Ovary (tissue), 10 donors: ENCODE measurements around the gene RIOX2. TPM values are rescaled to one million over a fixed set of nuclear protein-coding genes. Genes with fewer than 3 reads are reported as not detected.
A peak's percentile ranks its signal among the peaks of the same experiment; 100 is the strongest.

Experiments used
- DNase-seq, 5 donors: peaks; one replicate each; pipeline ENCODE4 v3.0.0-alpha.2; 2019 to 2020
- H3K27ac ChIP-seq, 2 donors: fragments of 200-600 bp; one replicate each; pipeline versions ENCODE4 v1.5.1 to v1.8.0; 2019 to 2022
- H3K27me3 ChIP-seq: fragments of 200-600 bp; one replicate; pipeline ENCODE4 v1.8.0; 2022
- H3K36me3 ChIP-seq: fragments of 200-600 bp; sonication (generic); one replicate; pipeline ENCODE4 v1.5.1; 2019
- H3K4me1 ChIP-seq: one replicate; pipeline ENCODE4 v1.8.1; 2013; ENCODE audit warnings: mild to moderate bottlenecking, moderate library complexity; ENCODE audit not compliant: insufficient read depth
- H3K4me3 ChIP-seq: fragments of 200-600 bp; sonication (generic); one replicate; pipeline ENCODE4 v1.5.1; 2017
- H3K9me3 ChIP-seq, 2 donors: fragments of 200-600 bp in 1 of 2; sonication (generic) in 1 of 2; one replicate each; pipeline versions ENCODE4 v1.5.1 to v1.8.1; 2013 to 2019; ENCODE audit warnings: mild to moderate bottlenecking in 1 of 2, moderate library complexity in 1 of 2
- EP300 ChIP-seq: sonication (generic); formaldehyde crosslinking; IDR thresholded peaks from one replicate; pipeline ENCODE4 v1.6.1; 2017; ENCODE audit warnings: antibody characterized with exemption
- POLR2A ChIP-seq: fragments of 450-650 bp; IDR thresholded peaks from one replicate; pipeline ENCODE4 v1.6.1; 2017; ENCODE audit warnings: antibody characterized with exemption, mild to moderate bottlenecking, moderate library complexity
- WGBS, 3 donors: extraction: QIAGEN DNeasy Blood & Tissue Kit in 1 of 3; methylation state at CpG; one replicate each; pipeline versions ENCODE4 v1.1.5 to v1.1.7; 2013 to 2017; 5-methylcytosine and 5-hydroxymethylcytosine counted together
- intact Hi-C, 4 donors: fragments of 100-400 bp; cut with DNase I; formaldehyde crosslinking; loops; one replicate each; pipeline versions ENCODE4 v1.11.0 to v1.15.1; 2022 to 2023
- long read RNA-seq, 3 donors: library from polyadenylated mRNA in 2 of 3; unstranded in 2 of 3; transcript quantifications; one replicate each; pipeline ENCODE4 v2.0.0 and lab custom pipeline, GENCODE V29; 2021 to 2026
- polyA plus RNA-seq, 2 donors: library from polyadenylated mRNA; stranded (reverse); fragments of 200-250 nt in 1 of 2; fragments of 350-450 nt in 1 of 2; fragmentation: Illumina TruSeq in 1 of 2; extraction: RNeasy Lipid Tissue Mini Kit (QIAGEN cat#74804) in 1 of 2; gene quantifications; one replicate each; pipeline ENCODE4 v1.2.3, GENCODE V29; 2013 to 2014
- total RNA-seq, 7 donors: library from RNA; depleted of rRNA in 2 of 7; stranded (reverse); fragments of >200 nt in 2 of 7; fragmentation: NEBNext Ultra II Directional in 3 of 7; extraction: Animal tissue kit (Norgen Biotek cat#: 25700) in 3 of 7; gene quantifications; one replicate each; pipeline versions ENCODE4 v1.1.0 to v1.2.4, GENCODE V29; 2016 to 2023
- TF ChIP-seq, protein P1 (sequence below), 3 donors: fragments of 450-650 bp in 2 of 3; fragments of 200-600 bp in 1 of 3; IDR thresholded peaks; one replicate each; pipeline versions ENCODE4 v1.5.1 to v1.8.0; 2016 to 2022; ENCODE audit warnings: antibody characterized with exemption in 3 of 3, mild to moderate bottlenecking in 1 of 3
- donor health status: DM: no; HTN: no; CAD: no; lungs with moderate emphysema.
- donor health status: DM: no; HTN: no; CAD: no.
- donor health status: Bipolar disorder and iron deficiency.
- donor health status: DM: yes; HTN: yes; CAD: no.
- donor health status: DM: no; HTN: no; CAD: no.
- donor health status: DM: yes; HTN: yes; CAD: no.

The RIOX2 gene
- 10 to 100 TPM; 12.6 to 36.7 (median 23.0) TPM for total RNA-seq
- polyA plus RNA-seq = 10 to 100 TPM; 10.3 to 21.2 TPM
- long read RNA-seq, donor 1, full-length matches to known transcripts = 107 of 168 reads
- long read RNA-seq, donor 1, partial matches to known transcripts = 21 of 168 reads
- long read RNA-seq, donor 1, other reads (novel, unspliced or antisense) = 40 of 168 reads
- long read RNA-seq, donor 2, transcript RIOX2-203 (10 exons, 2,341 nt) = major isoform, 9 of 9 reads
- long read RNA-seq, donor 2, partial matches to known transcripts = 0 of 9 reads
- long read RNA-seq, donor 2, other reads (novel, unspliced or antisense) = 0 of 9 reads
- long read RNA-seq, donor 3, full-length matches to known transcripts = 22 of 36 reads
- long read RNA-seq, donor 3, partial matches to known transcripts = 3 of 36 reads
- long read RNA-seq, donor 3, other reads (novel, unspliced or antisense) = 11 of 36 reads

DNA sequence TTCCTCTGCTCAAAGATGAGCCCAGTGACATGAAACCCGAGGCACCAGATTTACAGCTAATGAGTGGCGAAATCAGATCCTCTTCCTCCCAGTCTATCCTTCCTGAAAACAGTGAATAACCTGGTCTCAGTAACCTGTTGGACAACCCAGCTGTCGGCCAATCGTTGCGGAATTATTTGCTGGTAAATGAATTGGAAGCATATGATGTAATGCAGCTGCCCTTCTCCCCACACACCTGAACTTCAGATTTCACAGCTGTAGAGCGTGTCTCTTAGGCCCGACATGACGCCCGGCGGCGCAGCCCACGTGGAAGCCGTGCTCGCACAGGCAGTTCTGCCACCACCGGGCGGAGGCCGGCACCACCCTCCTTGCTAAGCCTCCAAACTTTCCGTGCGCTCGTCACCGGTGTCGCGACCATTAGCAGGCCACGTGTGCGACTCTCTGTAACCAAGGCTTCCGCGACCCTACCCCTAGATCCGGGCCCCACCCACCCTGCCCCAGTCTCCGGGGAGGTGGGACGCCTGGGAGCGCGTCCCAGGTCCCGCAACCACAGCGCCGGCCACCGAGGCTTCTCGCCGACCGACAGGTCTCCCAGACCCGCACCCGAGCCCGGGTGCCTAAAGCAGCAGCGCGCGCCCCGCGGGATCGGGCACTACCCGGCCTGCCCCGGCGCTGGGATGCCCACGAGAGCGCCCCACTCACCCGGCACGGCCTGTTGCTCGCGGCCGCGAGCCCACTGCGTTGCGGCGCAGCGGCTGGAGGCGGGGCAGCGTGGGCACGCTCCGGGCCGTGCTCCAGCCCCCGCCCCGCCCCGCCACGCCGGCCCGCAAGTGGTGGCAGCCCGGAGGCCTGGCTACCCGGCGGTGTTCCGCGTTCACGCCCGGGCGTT lies at the start of gene RIOX2:
RIOX2 (minus strand) TSS at position 753 of the 889 bp plus-strand sequence. CDS start 4,838 bp downstream, outside the sequence.
- no peaks in the 10 kb centered on the region for H3K27me3 ChIP-seq
- H3K27ac ChIP-seq = peak within 1 kb of the TSS; percentile 76 to 90
- intact Hi-C loops = no loop called here
- peak within 1 kb of the TSS; percentile 93 for H3K4me3 ChIP-seq
- DNase-seq = peak; percentile 58 to 80 (median 72)
- no peaks in the 10 kb centered on the region for H3K9me3 ChIP-seq
- WGBS, 3 donors = 1 to 2% (median 1%) methylated on average over 67 to 82 of the region's 82 CpGs
- TF ChIP-seq, protein P1, sequence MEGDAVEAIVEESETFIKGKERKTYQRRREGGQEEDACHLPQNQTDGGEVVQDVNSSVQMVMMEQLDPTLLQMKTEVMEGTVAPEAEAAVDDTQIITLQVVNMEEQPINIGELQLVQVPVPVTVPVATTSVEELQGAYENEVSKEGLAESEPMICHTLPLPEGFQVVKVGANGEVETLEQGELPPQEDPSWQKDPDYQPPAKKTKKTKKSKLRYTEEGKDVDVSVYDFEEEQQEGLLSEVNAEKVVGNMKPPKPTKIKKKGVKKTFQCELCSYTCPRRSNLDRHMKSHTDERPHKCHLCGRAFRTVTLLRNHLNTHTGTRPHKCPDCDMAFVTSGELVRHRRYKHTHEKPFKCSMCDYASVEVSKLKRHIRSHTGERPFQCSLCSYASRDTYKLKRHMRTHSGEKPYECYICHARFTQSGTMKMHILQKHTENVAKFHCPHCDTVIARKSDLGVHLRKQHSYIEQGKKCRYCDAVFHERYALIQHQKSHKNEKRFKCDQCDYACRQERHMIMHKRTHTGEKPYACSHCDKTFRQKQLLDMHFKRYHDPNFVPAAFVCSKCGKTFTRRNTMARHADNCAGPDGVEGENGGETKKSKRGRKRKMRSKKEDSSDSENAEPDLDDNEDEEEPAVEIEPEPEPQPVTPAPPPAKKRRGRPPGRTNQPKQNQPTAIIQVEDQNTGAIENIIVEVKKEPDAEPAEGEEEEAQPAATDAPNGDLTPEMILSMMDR (IDR thresholded peaks at IDR 0.05) = no peak
- TF ChIP-seq POLR2A (peak; percentile 30), EP300 (no peak)
- H3K36me3 ChIP-seq = no peaks in the 10 kb centered on the region
- H3K4me1 ChIP-seq = no peaks in the 10 kb centered on the region

DNA sequence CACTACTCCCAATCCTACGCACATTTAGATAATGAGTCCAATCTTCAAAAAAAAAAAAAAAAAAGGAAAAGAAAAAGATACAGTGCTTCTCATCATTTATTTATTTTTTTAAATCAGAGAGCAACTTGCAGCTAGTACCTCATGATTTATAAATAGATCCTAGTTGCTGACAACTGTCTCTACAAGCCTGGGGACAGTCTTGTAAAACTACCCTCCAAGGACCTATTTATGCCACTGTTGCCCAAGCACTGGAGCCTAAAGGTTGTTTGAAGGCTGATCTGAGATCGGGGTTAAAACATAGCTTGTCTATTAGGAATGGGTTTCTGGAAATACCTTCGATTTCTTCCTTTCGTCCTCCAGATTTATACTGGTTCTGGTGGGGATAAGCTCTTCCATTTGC lies 48.2 kb upstream of the RIOX2 start:
- no peak overlapping the region for H3K27ac ChIP-seq
- H3K36me3 ChIP-seq = no peaks in the 10 kb centered on the region
- WGBS, 3 donors = 79 to 87% (median 86%) methylated on average over 4 of the region's 4 CpGs
- no peaks in the 10 kb centered on the region for H3K27me3 ChIP-seq
- no peaks in the 10 kb centered on the region for H3K4me1 ChIP-seq
- TF ChIP-seq EP300 = no peak
- TF ChIP-seq POLR2A = no peak
- TF ChIP-seq, protein P1 (IDR thresholded peaks at IDR 0.05) = no peak
- no peak for DNase-seq
- intact Hi-C loops = loop anchor here in 1 of 4 donors (5.0 kb wide), 1 partner anchor 228 kb away; no protein-coding TSS in a partner anchor
- H3K9me3 ChIP-seq = no peaks in the 10 kb centered on the region
- H3K4me3 ChIP-seq = no peak overlapping the region

DNA sequence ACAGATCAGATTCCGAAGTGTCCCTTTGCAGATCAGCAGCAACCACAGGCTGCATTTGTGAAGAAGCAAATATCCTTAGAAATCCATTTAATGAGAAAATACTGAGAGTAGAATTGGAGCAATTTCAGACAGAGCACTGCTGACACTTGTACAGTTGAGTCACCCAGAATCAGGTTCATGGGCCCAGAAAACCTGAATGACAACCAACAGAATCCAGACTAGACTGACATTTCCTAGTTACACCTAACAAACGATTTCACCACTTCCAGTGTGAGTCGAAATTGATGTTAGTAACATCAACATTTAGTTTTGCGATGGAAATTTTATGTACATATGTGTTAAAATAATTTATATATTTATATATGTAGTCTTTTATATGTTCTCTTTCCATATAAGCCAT lies 46.1 kb upstream of the RIOX2 start:
- no peaks in the 10 kb centered on the region for H3K9me3 ChIP-seq
- TF ChIP-seq POLR2A (no peak), EP300 (no peak)
- TF ChIP-seq, protein P1 (IDR thresholded peaks at IDR 0.05) = no peak
- H3K36me3 ChIP-seq = no peaks in the 10 kb centered on the region
- H3K27ac ChIP-seq = no peak overlapping the region
- no peak overlapping the region for H3K4me3 ChIP-seq
- WGBS, 3 donors = 93 to 97% (median 96%) methylated on average over 4 of the region's 4 CpGs
- H3K27me3 ChIP-seq = no peaks in the 10 kb centered on the region
- no peak for DNase-seq
- intact Hi-C loops = no loop called here
- H3K4me1 ChIP-seq = peaks cover 1% of the 10 kb centered on the region

DNA sequence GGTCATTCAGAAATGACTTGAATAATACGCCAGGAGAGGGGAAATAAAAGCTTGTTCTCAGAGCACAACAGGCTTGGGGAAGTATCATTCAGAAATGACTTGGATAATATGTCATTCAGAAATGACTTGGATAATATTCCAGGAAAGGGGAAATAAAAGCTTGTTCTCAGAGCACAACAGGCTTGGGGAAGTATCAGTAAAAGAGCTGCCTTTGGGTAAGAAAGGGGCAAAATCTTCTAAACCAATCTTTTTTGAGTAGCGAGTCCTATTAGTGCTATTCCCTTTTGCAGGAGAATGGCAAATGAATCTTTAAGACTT lies 42.0 kb upstream of the RIOX2 start:
- no peak for DNase-seq
- intact Hi-C loops = no loop called here
- H3K27ac ChIP-seq = no peak overlapping the region
- 91 to 97% (median 91%) methylated on average over 2 of the region's 2 CpGs for WGBS, 3 donors
- H3K27me3 ChIP-seq = no peaks in the 10 kb centered on the region
- H3K4me3 ChIP-seq = no peak overlapping the region
- H3K9me3 ChIP-seq = no peaks in the 10 kb centered on the region
- TF ChIP-seq POLR2A = no peak
- TF ChIP-seq EP300 = no peak
- no peaks in the 10 kb centered on the region for H3K36me3 ChIP-seq
- H3K4me1 ChIP-seq = peaks cover 1% of the 10 kb centered on the region
